Tongue (tissue), 2 donors: ENCODE results near the gene TACC2. TPM values are rescaled to one million over a fixed set of nuclear protein-coding genes. Genes with fewer than 3 reads are reported as not detected.
"Not testable (repeated sequence)": the region's sequence is repeated elsewhere in the genome, so short reads cannot be mapped to it uniquely, and the experiment has no call there.

Source experiments
- DNase-seq: peaks from one replicate; pipeline ENCODE4 v3.0.0-alpha.2; 2015
- total RNA-seq: library from RNA; depleted of rRNA; stranded (reverse); fragments of >200 nt; gene quantifications from one replicate; pipeline ENCODE4 v1.2.3, GENCODE V29; 2014

TACC2 gene
- 128 TPM for total RNA-seq

DNA sequence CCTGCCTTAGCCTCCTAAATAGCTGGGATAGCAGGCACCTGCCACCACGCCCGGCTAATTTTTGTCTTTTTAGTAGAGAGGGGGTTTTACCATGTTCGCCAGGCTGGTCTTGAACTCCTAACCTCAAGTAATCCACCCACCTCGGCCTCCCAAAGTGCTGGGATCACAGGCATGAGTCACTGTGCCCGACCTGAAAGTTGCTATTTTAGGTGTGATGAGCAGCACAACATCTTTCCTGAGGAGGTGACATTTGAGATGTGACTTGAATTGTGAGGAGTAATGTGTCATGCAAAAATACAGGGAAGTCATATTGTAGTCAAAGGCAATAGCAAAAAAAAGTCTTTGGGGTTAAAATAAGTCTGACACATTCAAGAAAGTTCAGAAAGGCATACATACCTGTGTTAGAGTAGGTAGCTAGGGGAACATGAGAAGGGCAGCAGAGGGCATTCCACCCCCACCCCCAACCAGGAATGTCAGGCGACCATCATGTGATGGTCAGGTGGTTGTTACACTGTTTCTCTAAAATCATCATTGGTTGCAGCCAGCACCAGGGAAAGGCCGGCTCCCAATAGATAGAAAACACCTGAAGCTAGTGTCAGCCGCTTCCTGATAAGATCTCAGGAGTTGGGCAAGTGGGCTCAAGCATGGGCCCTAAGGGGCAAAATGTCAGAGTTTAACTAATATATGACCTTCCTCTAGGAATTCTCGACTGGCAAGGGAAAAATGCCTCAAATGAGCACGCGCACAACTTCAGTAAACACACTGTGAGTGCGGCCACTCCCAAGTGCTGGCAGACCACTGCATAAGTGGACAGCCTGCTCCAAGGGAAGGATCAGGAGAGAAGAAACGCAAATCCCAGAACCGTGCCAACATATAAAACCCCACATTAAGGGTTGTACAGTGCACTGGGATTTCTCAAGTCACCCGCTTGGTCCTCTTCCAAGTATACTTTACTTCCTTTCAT is at the start of gene TACC2:
TACC2 (plus strand) TSS at position 803 of the 964 bp plus-strand sequence. CDS start 32,819 bp downstream, outside the sequence.
- DNase-seq: no peak

DNA sequence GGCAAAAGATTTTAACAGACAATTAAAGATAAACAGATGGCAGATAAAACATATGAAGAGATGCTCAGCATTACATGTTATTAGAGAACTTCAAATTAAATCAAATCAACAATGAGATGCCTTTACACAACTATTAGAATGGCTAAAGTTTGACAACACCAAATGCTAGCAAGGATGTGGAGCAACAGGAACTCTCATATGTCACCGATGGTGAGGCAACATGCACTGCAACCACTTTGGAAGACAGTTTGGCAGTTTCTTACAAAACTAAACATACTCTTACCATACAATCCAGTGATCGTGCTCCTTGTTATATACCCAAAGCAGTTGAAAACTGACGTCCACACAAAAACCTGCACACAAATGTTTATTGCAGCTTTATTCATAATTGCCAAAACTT is 47.4 kb upstream of the TACC2 start:
- no peak for DNase-seq

DNA sequence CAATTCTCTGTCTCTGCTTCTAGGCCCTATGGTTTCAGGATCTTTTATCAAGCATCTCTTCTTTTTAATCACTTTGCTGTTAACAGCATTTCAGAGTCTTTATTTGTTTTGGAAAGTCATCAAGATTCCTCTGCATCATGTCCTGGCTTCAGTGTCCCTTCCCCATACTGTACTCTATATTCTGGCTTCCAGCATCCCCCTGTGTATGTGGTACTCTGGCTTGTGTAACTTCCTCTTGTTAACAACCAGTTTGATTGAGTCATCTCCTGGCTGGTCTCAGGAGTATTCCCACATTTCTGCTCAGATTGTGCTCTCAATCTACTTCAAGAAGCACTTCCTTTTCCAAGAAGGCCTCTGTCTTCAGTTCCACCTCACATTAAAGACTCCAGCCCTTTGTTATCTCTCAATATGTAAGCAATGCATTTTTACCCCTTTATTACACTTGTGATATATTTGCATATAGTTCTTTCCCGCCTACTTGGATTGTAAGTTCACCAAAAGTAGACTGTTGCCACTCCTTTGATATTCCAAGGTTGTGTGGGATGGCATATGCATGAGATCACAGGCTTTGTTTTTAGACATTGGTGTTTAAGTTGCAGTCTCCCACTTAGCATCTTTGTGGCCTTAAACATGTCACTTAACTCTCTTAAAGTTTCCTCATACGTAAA is 46.1 kb upstream of the TACC2 start:
- DNase-seq: peak; percentile 56

- DNase-seq: no peak
These were observed 41.3 kb upstream of the TACC2 start for GRCh38 chr10:121947343-121948330.

DNA sequence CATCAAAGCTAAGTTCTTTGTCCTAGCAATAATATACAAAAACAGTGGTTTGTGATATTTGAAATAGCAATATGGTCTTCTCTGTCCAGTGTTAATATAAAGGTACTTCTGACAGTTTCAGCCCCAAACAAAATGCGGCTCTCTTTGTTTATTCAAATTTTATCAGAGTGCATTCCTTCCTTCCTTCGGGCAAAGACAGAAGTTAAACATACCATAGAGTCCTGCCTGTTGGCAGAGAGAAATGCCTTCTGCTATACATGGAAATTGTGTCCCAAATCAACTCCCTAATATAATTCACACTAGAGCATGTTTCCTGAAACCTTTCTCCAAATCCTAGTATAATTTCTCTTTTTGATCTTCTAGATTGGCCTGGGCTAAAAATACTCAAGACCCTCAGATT is 39.9 kb upstream of the TACC2 start:
- no peak for DNase-seq

DNA sequence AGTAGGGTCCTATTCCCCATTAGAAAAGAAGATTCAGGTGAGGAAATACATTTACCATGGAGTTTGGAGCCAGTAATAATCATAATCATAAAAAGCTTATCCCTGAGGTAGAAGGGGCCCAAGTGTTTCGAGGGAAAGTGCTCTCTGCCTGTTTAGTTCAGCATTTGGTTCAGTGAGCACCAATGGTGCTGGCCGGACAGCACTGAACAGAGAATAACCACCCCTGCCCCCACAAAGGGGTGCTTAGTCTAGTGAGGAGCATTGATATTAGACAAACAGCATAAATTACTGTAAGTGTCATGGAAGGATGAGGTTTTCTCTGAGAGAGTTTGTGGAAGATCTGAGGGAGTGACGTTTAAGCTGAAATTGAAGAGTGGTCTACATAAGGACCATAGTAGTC is 39.5 kb upstream of the TACC2 start:
- DNase-seq: no peak

GRCh38 chr10:121952226-121952625 is 36.7 kb upstream of the TACC2 start:
- no peak for DNase-seq

- DNase-seq: no peak
These were observed 32.6 kb upstream of the TACC2 start for GRCh38 chr10:121956111-121957061.

DNA sequence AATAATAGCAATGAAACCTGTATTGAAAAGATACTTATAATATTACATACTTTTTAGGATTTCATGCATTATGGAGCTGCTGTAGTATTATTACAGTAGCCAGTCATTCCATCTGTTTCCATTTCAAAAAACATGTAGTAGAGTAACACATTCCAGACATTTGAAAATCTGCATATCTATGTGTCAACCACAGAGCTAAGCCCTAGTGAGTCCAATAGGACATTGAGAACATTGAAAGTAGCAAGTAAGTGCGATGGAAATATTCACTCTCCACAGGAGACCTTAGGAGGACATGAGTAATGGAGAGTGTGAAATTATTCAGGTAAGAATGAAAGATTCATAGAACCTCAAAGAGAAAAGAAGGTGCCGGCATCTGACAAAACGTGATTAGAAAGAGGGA is 29.3 kb upstream of the TACC2 start:
- DNase-seq: no peak

DNA sequence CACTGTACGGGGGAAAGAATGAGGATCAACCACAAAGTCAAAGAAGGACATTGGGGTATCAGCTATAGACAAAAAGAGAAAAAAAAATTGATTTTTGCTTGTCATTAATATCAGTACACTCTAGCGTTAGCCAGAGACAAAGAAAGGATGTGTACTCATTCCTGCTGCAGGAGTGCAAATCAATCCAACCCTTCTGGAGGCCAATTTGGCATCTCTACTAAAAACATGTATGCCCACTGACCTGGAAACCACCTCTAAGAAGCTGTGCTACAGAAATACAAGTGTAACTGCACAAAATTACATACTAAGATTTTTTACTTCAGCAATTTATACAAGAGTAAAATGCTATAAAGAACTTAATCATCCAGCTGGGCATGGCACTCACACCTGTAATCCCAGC is 27.5 kb upstream of the TACC2 start:
- no peak for DNase-seq

DNA sequence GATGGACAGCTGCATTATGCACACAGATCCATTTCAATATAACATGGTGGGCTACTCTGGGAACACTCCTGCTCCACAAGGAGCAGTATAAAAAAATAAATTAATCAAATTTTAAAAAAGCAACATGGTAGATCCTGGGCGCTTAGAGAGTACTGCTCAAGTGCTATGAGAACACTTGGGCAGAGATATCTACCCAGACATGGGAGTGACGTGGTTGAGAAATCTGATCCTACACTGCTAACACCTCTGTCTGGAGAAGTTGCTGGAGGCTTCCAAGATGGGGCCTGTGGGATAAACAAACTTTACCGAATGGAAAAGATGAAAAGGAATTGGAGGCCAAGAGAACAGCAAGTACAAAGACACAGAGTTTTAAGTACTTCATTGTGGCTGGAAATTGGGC is 23.0 kb upstream of the TACC2 start:
- no peak for DNase-seq

DNA sequence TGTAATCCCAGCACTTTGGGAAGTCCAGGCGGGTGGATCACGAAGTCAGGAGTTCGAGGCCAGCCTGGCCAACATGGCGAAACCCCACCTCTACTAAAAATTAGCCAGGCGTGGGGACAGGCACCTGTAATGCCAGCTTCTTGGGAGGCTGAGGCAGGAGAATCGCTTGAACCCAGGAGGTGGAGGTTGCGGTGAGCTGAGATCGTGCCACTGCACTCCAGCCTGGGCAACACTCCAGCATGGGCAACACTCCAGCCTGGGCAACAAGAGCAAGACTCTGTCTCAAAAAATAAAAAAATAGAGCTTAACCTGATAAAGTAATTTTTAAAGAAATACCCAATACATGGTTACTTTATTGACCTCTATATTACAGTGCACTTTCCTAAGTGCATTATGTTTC is 19.9 kb upstream of the TACC2 start:
- DNase-seq: not testable (repeated sequence)

- no peak for DNase-seq
These were observed 14.9 kb upstream of the TACC2 start for GRCh38 chr10:121974019-121974534.

- DNase-seq: peak; percentile 89
These were observed 14.2 kb upstream of the TACC2 start, which contains the start of gene NSMCE4A for GRCh38 chr10:121974535-121975294. Gene NSMCE4A (minus strand): TSS chr10:121975217. CDS start chr10:121975165, 52 bp downstream.

GRCh38 chr10:121975295-121976086 is 13.5 kb upstream of the TACC2 start:
- DNase-seq: no peak

DNA sequence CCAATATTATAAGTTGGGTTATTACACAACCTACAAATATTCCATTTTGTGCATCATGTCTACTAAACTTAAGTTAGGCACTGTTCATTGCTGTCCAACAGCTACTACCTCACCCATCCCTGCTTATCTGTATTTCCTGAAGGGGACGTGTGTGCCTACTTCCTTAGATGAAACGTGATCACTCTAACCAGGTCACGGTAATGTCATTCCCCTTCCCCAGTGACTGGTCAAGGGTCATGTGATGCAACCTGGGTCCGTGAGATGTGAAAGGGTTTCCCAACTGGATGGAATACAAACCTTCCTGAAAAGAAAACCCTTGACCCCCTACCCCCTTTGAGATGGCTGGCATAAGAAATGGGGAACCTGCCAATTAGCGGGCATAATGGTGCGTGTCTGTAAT is 12.4 kb upstream of the TACC2 start:
- DNase-seq: no peak

GRCh38 chr10:121978511-121978910 is 10.5 kb upstream of the TACC2 start:
- no peak for DNase-seq

GRCh38 chr10:121981346-121981745 is 7.6 kb upstream of the TACC2 start:
- no peak for DNase-seq

DNA sequence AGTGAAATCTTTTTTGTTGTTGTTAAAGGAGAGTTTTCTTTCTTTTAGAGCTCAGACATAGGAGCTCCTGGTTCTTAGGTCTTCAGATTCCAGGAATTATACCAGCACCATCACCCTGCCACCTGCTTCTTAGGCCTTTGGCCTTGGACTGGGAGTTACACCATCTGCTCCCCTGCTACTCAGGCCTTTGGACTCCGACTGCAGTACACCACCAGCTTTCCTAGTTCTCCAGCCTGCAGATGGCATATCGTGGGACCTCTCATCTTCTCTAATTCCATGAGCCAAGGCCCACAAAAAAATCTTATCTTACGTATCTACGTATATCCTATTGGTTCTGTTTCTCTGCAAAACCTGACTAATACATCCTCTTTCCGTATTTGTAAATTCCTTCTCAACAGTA is 5.1 kb upstream of the TACC2 start:
- DNase-seq: no peak
